BE2C (cell line): ENCODE results near the gene KLRD1. TPM values are rescaled to one million over a fixed set of nuclear protein-coding genes. Genes with fewer than 3 reads are reported as not detected.

Experiments used
- DNase-seq: peaks from one replicate; pipeline ENCODE4 v3.0.0-alpha.2; 2020
- H3K27me3 ChIP-seq: fragments of 250-450 bp; sonication (Bioruptor Pico); 2 replicates; pipeline ENCODE4 v1.5.1; 2020; ENCODE audit warnings: mild to moderate bottlenecking
- H3K36me3 ChIP-seq: fragments of 250-450 bp; sonication (Bioruptor Pico); 2 replicates; pipeline ENCODE4 v1.5.1; 2020; ENCODE audit warnings: mild to moderate bottlenecking
- H3K4me1 ChIP-seq: fragments of 250-450 bp; sonication (Bioruptor Pico); 2 replicates; pipeline ENCODE4 v1.5.1; 2020
- H3K4me3 ChIP-seq: 2 replicates; pipeline ENCODE4 v1.5.1; 2011; ENCODE audit warnings: low read depth, low read length
- H3K9me3 ChIP-seq: fragments of 250-450 bp; sonication (Bioruptor Pico); 2 replicates; pipeline ENCODE4 v1.5.1; 2020
- CTCF ChIP-seq: IDR thresholded peaks from 2 replicates; pipeline ENCODE4 v1.5.1; 2012; ENCODE audit warnings: mild to moderate bottlenecking, low read depth, low read length
- polyA plus RNA-seq: library from polyadenylated mRNA; unstranded; fragments of >200 nt; gene quantifications from one replicate; pipeline ENCODE4 v1.2.1, GENCODE V29; 2012; ENCODE audit warnings: low read depth, missing spikeins; ENCODE audit not compliant: insufficient read length, insufficient read depth

KLRD1 gene
- polyA plus RNA-seq: 0.14 TPM

- H3K9me3 ChIP-seq: no peaks in the 10 kb centered on the region
- no peak for DNase-seq
- no peak for TF ChIP-seq CTCF
- H3K27me3 ChIP-seq: no peaks in the 10 kb centered on the region
- H3K4me3 ChIP-seq: no peak within 1 kb of the TSS
- H3K4me1 ChIP-seq: no peaks in the 10 kb centered on the region
- no peaks in the 10 kb centered on the region for H3K36me3 ChIP-seq
Measured at GRCh38 chr12:10307630-10308029, at the start of gene KLRD1. Gene KLRD1, plus strand, starts transcription at chr12:10307870. Its CDS starts 208 bp downstream, at chr12:10308078.

- Histone ChIP-seq H3K27me3 (no peaks in the 10 kb centered on the region), H3K4me3 (no peak overlapping the region), H3K36me3 (no peaks in the 10 kb centered on the region), H3K9me3 (no peaks in the 10 kb centered on the region), H3K4me1 (no peaks in the 10 kb centered on the region)
- DNase-seq: no peak
- TF ChIP-seq CTCF: no peak
Measured at GRCh38 chr12:10260927-10261326, 46.7 kb upstream of the KLRD1 start.

GRCh38 chr12:10268037-10268436, 39.6 kb upstream of the KLRD1 start:
- DNase-seq: no peak
- Histone ChIP-seq H3K4me3 (no peak overlapping the region), H3K9me3 (no peaks in the 10 kb centered on the region), H3K27me3 (peaks cover 2% of the 10 kb centered on the region; the same call in 1 of the 2 replicates), H3K4me1 (no peaks in the 10 kb centered on the region), H3K36me3 (no peaks in the 10 kb centered on the region)
- TF ChIP-seq CTCF: no peak

- H3K4me3 ChIP-seq: no peak overlapping the region
- peaks cover 2% of the 10 kb centered on the region; the same call in 1 of the 2 replicates for H3K27me3 ChIP-seq
- no peaks in the 10 kb centered on the region for H3K9me3 ChIP-seq
- H3K36me3 ChIP-seq: no peaks in the 10 kb centered on the region
- DNase-seq: no peak
- no peak for TF ChIP-seq CTCF
- H3K4me1 ChIP-seq: no peaks in the 10 kb centered on the region
Measured at GRCh38 chr12:10272467-10272866, 35.2 kb upstream of the KLRD1 start.

GRCh38 chr12:10276774-10277173, 30.9 kb upstream of the KLRD1 start:
- H3K36me3 ChIP-seq: no peaks in the 10 kb centered on the region
- H3K27me3 ChIP-seq: peaks cover 2% of the 10 kb centered on the region; the same call in 1 of the 2 replicates
- no peaks in the 10 kb centered on the region for H3K4me1 ChIP-seq
- no peak for TF ChIP-seq CTCF
- DNase-seq: no peak
- H3K9me3 ChIP-seq: no peaks in the 10 kb centered on the region
- no peak overlapping the region for H3K4me3 ChIP-seq

GRCh38 chr12:10278104-10278503, 29.6 kb upstream of the KLRD1 start:
- Histone ChIP-seq H3K4me3 (no peak overlapping the region), H3K9me3 (no peaks in the 10 kb centered on the region), H3K36me3 (no peaks in the 10 kb centered on the region), H3K4me1 (no peaks in the 10 kb centered on the region), H3K27me3 (peaks cover 2% of the 10 kb centered on the region; the same call in 1 of the 2 replicates)
- DNase-seq: no peak
- TF ChIP-seq CTCF: no peak
